DOHH2 (cell line): ENCODE data around the gene SLC48A1.

Experiments used
- H3F3A ChIP-seq: fragments of 200-600 bp; sonication (generic), shearing (Covaris generic); 2 replicates; pipeline ENCODE4 v1.6.0; 2016; ENCODE audit warnings: antibody characterized with exemption, mild to moderate bottlenecking; ENCODE audit not compliant: control insufficient read depth, insufficient read depth
- H3K27ac ChIP-seq: fragments of 200-600 bp; sonication (generic); 2 replicates; pipeline ENCODE4 v1.5.1; 2014; ENCODE audit warnings: low read depth, mild to moderate bottlenecking, low read length, moderate library complexity
- H3K27me3 ChIP-seq: fragments of 200-600 bp; sonication (generic); 2 replicates; pipeline ENCODE4 v1.6.1; 2014; ENCODE audit warnings: mild to moderate bottlenecking, low read length, mixed read lengths; ENCODE audit not compliant: control insufficient read depth
- H3K36me3 ChIP-seq: fragments of 200-600 bp; sonication (generic); 2 replicates; pipeline ENCODE4 v1.6.1; 2014; ENCODE audit warnings: mild to moderate bottlenecking, low read length, moderate library complexity, mixed read lengths; ENCODE audit not compliant: control insufficient read depth
- H3K4me1 ChIP-seq: fragments of 200-600 bp; sonication (generic); 2 replicates; pipeline ENCODE4 v1.6.1; 2014; ENCODE audit warnings: mild to moderate bottlenecking, low read length, mixed read lengths; ENCODE audit not compliant: control insufficient read depth
- H3K4me2 ChIP-seq: fragments of 200-600 bp; sonication (generic); 2 replicates; pipeline ENCODE4 v1.6.0; 2014; ENCODE audit warnings: mild to moderate bottlenecking, low read length, moderate library complexity
- H3K4me3 ChIP-seq: fragments of 200-600 bp; sonication (generic); 2 replicates; pipeline ENCODE4 v1.5.1; 2014; ENCODE audit warnings: mild to moderate bottlenecking, low read length, mixed read lengths
- H3K79me2 ChIP-seq: fragments of 200-600 bp; sonication (generic); 2 replicates; pipeline ENCODE4 v1.6.1; 2014; ENCODE audit warnings: mild to moderate bottlenecking, low read length, mixed read lengths; ENCODE audit not compliant: control insufficient read depth
- H3K9me2 ChIP-seq: fragments of 200-600 bp; sonication (generic); replicated peaks from 2 replicates; pipeline ENCODE4 v1.6.1; 2014; ENCODE audit warnings: mild to moderate bottlenecking, low read length, mixed read lengths; ENCODE audit not compliant: control insufficient read depth
- H3K9me3 ChIP-seq: fragments of 200-600 bp; sonication (generic); 2 replicates; pipeline ENCODE4 v1.6.1; 2014; ENCODE audit warnings: antibody characterized with exemption, low read length, mixed read lengths; ENCODE audit not compliant: control insufficient read depth, insufficient read depth
- H4K20me1 ChIP-seq: fragments of 200-600 bp; sonication (generic); 2 replicates; pipeline ENCODE4 v1.6.0; 2014; ENCODE audit warnings: low read depth, mild to moderate bottlenecking, antibody characterized with exemption, low read length, moderate library complexity; ENCODE audit not compliant: control insufficient read depth, insufficient read depth
- EZH2phosphoT487 ChIP-seq: fragments of 200-600 bp; sonication (generic); IDR thresholded peaks from 2 replicates; pipeline ENCODE4 v1.6.1; 2017; ENCODE audit warnings: borderline replicate concordance, mild to moderate bottlenecking, antibody characterized with exemption, low read length, moderate library complexity, mixed read lengths
- TF ChIP-seq, protein P1 (sequence below): fragments of 200-600 bp; sonication (generic); IDR thresholded peaks from one replicate; pipeline ENCODE4 v1.5.1; 2014; ENCODE audit warnings: antibody characterized with exemption, mild to moderate bottlenecking, low read depth, low read length; ENCODE audit not compliant: poor library complexity, severe bottlenecking

Gene SLC48A1

DNA sequence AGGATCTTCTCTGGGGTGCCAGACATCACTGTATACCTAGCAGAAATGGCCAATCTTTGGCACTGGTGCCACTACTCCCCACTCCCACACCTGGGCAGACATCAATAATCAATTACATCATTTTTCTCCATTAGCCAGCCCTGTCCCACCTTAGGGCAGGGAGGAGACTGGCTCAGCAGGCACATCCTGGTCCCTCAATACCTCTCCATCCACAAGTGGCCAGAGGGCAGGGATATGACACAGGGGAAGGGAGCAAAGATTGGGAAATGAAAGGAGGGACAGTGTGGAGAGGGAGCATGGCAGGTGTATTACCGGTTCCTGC lies 24.6 kb upstream of the SLC48A1 start:
- H3K27me3 ChIP-seq = peaks cover 35% of the 10 kb centered on the region
- 0 out of 2 replicates have a peak, but pooled peaks cover 5% of the 10 kb centered on the region for H4K20me1 ChIP-seq
- no peaks in the 10 kb centered on the region for H3F3A ChIP-seq
- H3K27ac ChIP-seq = no peak overlapping the region
- no peaks in the 10 kb centered on the region for H3K9me2 ChIP-seq
- no peaks in the 10 kb centered on the region for H3K79me2 ChIP-seq
- H3K4me3 ChIP-seq = no peak overlapping the region
- H3K4me2 ChIP-seq = no peak overlapping the region
- no peak for TF ChIP-seq EZH2phosphoT487
- TF ChIP-seq, protein P1, sequence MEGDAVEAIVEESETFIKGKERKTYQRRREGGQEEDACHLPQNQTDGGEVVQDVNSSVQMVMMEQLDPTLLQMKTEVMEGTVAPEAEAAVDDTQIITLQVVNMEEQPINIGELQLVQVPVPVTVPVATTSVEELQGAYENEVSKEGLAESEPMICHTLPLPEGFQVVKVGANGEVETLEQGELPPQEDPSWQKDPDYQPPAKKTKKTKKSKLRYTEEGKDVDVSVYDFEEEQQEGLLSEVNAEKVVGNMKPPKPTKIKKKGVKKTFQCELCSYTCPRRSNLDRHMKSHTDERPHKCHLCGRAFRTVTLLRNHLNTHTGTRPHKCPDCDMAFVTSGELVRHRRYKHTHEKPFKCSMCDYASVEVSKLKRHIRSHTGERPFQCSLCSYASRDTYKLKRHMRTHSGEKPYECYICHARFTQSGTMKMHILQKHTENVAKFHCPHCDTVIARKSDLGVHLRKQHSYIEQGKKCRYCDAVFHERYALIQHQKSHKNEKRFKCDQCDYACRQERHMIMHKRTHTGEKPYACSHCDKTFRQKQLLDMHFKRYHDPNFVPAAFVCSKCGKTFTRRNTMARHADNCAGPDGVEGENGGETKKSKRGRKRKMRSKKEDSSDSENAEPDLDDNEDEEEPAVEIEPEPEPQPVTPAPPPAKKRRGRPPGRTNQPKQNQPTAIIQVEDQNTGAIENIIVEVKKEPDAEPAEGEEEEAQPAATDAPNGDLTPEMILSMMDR = no peak
- no peaks in the 10 kb centered on the region for H3K36me3 ChIP-seq
- no peaks in the 10 kb centered on the region for H3K9me3 ChIP-seq
- peaks cover 4% of the 10 kb centered on the region for H3K4me1 ChIP-seq

GRCh38 chr12:47748899-47749298 lies 24.1 kb upstream of the SLC48A1 start:
- Histone ChIP-seq H4K20me1 (0 out of 2 replicates have a peak, but pooled peaks cover 5% of the 10 kb centered on the region), H3K9me2 (no peaks in the 10 kb centered on the region), H3K36me3 (no peaks in the 10 kb centered on the region), H3K4me2 (no peak overlapping the region), H3K9me3 (no peaks in the 10 kb centered on the region), H3F3A (no peaks in the 10 kb centered on the region), H3K27ac (no peak overlapping the region), H3K4me1 (peaks cover 8% of the 10 kb centered on the region), H3K27me3 (peaks cover 31% of the 10 kb centered on the region), H3K4me3 (no peak overlapping the region), H3K79me2 (no peaks in the 10 kb centered on the region)
- TF ChIP-seq, protein P1 = no peak
- no peak for TF ChIP-seq EZH2phosphoT487

DNA sequence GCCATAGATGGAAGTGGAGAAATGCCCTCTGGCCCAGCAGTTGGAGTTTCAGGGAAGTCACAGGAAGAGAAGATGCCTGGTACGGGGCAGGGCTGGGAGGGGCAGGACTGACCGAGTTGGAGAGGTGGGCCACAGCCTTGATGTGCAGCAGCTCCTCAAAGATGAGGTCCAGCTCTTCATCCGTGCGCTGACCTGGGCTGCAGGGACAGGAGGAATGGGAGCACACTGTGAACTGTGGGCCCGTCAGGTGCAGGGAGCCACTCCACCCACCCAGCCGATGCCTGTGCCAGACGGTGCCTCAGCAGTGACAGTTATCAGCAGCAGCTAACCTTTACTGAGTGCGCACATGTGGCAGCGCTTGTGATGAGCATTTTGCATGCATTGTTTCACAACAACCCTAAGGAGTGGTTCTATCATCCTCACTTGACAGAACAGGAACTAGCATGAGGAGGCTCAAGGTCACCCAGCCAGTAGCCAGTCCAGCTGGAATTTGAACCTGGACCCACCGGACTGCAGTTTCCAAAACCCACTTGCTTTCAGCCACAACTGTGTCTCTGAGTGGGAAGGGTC lies 22.7 kb upstream of the SLC48A1 start:
- Histone ChIP-seq H3K4me1 (peaks cover 19% of the 10 kb centered on the region), H3K36me3 (no peaks in the 10 kb centered on the region), H3K9me3 (no peaks in the 10 kb centered on the region), H3K9me2 (no peaks in the 10 kb centered on the region), H4K20me1 (0 out of 2 replicates have a peak, but pooled peaks cover 5% of the 10 kb centered on the region), H3K79me2 (no peaks in the 10 kb centered on the region), H3F3A (no peaks in the 10 kb centered on the region), H3K27ac (no peak overlapping the region), H3K27me3 (peaks cover 23% of the 10 kb centered on the region), H3K4me3 (no peak overlapping the region), H3K4me2 (no peak overlapping the region)
- TF ChIP-seq, protein P1 = no peak
- TF ChIP-seq EZH2phosphoT487 = no peak

DNA sequence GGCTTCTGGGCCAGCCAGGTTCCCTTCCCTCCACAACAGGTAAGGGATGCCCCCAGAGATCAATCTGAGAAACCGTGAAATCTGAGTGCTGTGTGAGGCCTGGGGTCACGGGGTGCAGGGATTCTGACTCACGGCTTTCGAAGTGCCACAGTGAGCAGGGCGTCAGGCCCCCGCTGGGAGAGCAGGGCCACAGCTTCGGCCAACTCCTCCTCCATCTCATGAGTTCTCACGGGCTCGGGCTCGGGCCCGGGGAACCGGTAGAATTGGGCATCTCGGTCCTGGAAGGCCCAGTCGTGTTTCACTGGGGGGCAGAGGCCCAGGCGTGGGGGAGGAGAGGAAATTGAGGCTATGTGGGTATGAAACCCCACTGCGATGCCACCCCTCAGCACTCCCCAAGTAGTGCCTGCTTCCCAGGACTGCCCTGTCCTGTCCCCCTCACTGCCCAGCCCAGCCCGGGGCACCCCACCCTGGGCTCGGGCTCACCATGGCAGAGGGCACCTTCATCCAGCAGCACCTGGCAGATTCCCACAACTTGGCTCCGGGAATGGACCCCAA lies 22.0 kb upstream of the SLC48A1 start:
- no peaks in the 10 kb centered on the region for H3K9me3 ChIP-seq
- H3K79me2 ChIP-seq = no peaks in the 10 kb centered on the region
- H3K27me3 ChIP-seq = peaks cover 20% of the 10 kb centered on the region
- H3K4me1 ChIP-seq = peaks cover 19% of the 10 kb centered on the region
- H3K36me3 ChIP-seq = no peaks in the 10 kb centered on the region
- no peak overlapping the region for H3K4me2 ChIP-seq
- no peaks in the 10 kb centered on the region for H3K9me2 ChIP-seq
- H4K20me1 ChIP-seq = 0 out of 2 replicates have a peak, but pooled peaks cover 5% of the 10 kb centered on the region
- H3K4me3 ChIP-seq = no peak overlapping the region
- H3F3A ChIP-seq = no peaks in the 10 kb centered on the region
- TF ChIP-seq, protein P1 = no peak
- H3K27ac ChIP-seq = no peak overlapping the region
